ENCODE measurements around the gene VDAC1.

The VDAC1 gene

DNA sequence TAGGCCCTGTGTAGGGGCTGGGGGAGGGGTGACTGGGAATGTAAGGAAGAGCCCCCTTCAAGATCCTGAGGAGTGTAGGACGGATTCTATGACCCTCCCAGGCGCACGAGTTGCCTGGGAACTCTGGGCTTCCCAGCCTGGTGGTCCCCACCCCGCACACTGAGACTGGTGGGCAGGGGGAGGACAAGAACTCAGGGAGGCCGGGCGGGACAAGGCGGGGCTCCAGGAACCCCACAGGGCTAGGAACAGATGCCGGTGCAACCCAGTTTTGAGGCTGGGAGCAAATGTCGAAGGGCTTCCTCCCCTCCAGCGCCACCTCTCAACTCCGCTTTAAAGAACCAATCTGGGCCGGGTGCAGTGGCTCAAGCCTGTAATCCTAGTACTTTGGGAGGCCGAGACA is 1.3 kb upstream of the VDAC1 start:
- TF ChIP-seq, protein P1, sequence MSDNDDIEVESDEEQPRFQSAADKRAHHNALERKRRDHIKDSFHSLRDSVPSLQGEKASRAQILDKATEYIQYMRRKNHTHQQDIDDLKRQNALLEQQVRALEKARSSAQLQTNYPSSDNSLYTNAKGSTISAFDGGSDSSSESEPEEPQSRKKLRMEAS (IDR thresholded peaks at IDR 0.05), result no peak
- TF ChIP-seq TAF1 (IDR thresholded peaks at IDR 0.05; ENCODE audit: low read depth) (no peak), EP300 (IDR thresholded peaks at IDR 0.05; ENCODE audit: borderline replicate concordance) (no peak), ZBTB7A (IDR thresholded peaks at IDR 0.05; ENCODE audit: low read depth) (no peak), RAD21 (IDR thresholded peaks at IDR 0.05; ENCODE audit: low read depth) (no peak), REST (IDR thresholded peaks at IDR 0.05; ENCODE audit: low read depth) (no peak)

DNA sequence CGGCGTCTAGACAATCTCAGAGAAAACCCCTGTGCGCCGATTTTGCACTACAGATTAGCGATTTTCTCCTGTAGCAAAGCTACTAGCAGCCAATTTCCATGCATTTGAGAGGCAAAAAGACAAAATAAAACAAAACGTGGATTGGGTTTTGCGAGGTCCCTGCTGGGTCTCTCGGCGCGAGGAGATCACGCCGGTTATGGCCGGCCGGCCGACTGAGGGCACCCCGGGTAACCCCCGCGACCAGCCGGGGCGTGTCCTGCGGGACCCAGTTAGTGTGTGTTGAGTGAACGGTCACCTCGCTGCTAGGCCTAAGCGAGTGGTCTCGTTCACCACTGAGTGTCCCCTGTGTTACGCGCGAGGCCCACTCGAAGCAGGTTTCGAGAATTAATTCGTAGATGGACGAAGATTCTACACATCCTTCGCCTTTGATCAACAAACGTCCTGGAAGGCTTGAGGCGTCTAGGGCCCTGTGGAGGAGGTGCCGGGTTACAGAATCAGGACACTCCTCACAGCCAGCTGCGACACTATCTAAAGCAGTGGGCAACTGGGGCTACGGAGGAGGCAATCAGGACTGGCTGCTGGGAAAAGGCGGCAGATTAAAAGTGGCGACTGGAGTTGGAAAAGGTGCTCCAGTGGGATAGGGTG is 764 bp upstream of the VDAC1 start:
- TF ChIP-seq CEBPB (IDR thresholded peaks at IDR 0.05) (no peak), YY1 (IDR thresholded peaks at IDR 0.05; ENCODE audit: low read depth) (no peak), RAD21 (IDR thresholded peaks at IDR 0.05; ENCODE audit: low read depth) (no peak), TCF12 (IDR thresholded peaks at IDR 0.05; ENCODE audit: low read depth) (no peak), ZBTB7A (IDR thresholded peaks at IDR 0.05; ENCODE audit: low read depth) (no peak), NFIC (IDR thresholded peaks at IDR 0.05) (no peak), TEAD4 (IDR thresholded peaks at IDR 0.05) (no peak), REST (IDR thresholded peaks at IDR 0.05; ENCODE audit: low read depth) (no peak), TAF1 (IDR thresholded peaks at IDR 0.05; ENCODE audit: low read depth) (no peak), FOXM1 (IDR thresholded peaks at IDR 0.05; ENCODE audit: borderline replicate concordance, low read depth) (no peak), EP300 (IDR thresholded peaks at IDR 0.05; ENCODE audit: borderline replicate concordance) (no peak), CREB1 (IDR thresholded peaks at IDR 0.05; ENCODE audit: low read depth) (no peak), EGR1 (IDR thresholded peaks at IDR 0.05) (no peak)
- TF ChIP-seq, protein P1 (IDR thresholded peaks at IDR 0.05), result no peak
- TF ChIP-seq, protein P2, sequence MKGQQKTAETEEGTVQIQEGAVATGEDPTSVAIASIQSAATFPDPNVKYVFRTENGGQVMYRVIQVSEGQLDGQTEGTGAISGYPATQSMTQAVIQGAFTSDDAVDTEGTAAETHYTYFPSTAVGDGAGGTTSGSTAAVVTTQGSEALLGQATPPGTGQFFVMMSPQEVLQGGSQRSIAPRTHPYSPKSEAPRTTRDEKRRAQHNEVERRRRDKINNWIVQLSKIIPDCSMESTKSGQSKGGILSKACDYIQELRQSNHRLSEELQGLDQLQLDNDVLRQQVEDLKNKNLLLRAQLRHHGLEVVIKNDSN (IDR thresholded peaks at IDR 0.05), result no peak

GRCh38 chr5:134003817-134004625 is 754 bp downstream of the VDAC1 start:
- TF ChIP-seq NFIC (IDR thresholded peaks at IDR 0.05) (no peak), EP300 (IDR thresholded peaks at IDR 0.05; ENCODE audit: borderline replicate concordance) (no peak), TCF12 (IDR thresholded peaks at IDR 0.05; ENCODE audit: low read depth) (no peak), TEAD4 (IDR thresholded peaks at IDR 0.05) (no peak), EGR1 (IDR thresholded peaks at IDR 0.05) (peak; percentile 87), CEBPB (IDR thresholded peaks at IDR 0.05) (no peak), ZBTB7A (IDR thresholded peaks at IDR 0.05; ENCODE audit: low read depth) (no peak)
- TF ChIP-seq, protein P2 (IDR thresholded peaks at IDR 0.05), result peak; percentile 76
- TF ChIP-seq, protein P1 (IDR thresholded peaks at IDR 0.05), result peak; percentile 62

GRCh38 chr5:134003064-134003816 is 1.5 kb downstream of the VDAC1 start:
- TF ChIP-seq TAF1 (IDR thresholded peaks at IDR 0.05; ENCODE audit: low read depth) (0 out of 2 replicates have a peak, but pooled peaks have one; percentile 7), RAD21 (IDR thresholded peaks at IDR 0.05; ENCODE audit: low read depth) (no peak)
